ENCODE data around the gene ZRANB3.

Gene ZRANB3

GRCh38 chr2:135335256-135335655, 195.8 kb downstream of the ZRANB3 start:
- H3K4me1 ChIP-seq (ENCODE audit: insufficient read depth, low read length, severe bottlenecking): no peaks in the 10 kb centered on the region
- H3K9ac ChIP-seq (ENCODE audit: low read length): no peak overlapping the region
- no peaks in the 10 kb centered on the region for H3K27me3 ChIP-seq (ENCODE audit: insufficient read depth, low read length)
- no peak for TF ChIP-seq EZH2 (IDR thresholded peaks at IDR 0.05; ENCODE audit: borderline replicate concordance, low read length)
- TF ChIP-seq CTCF (IDR thresholded peaks at IDR 0.05; ENCODE audit: low read length): no peak
- H3K4me3 ChIP-seq (ENCODE audit: low read depth, low read length, poor library complexity, severe bottlenecking): no peak overlapping the region
- no peaks in the 10 kb centered on the region for H4K20me1 ChIP-seq (ENCODE audit: insufficient read depth, low read length)
- H3K36me3 ChIP-seq (ENCODE audit: insufficient read depth, low read length): no peaks in the 10 kb centered on the region
- H3F3A ChIP-seq (ENCODE audit: insufficient read depth, low read length): no peaks in the 10 kb centered on the region
- H2AFZ ChIP-seq (ENCODE audit: low read length): no peak overlapping the region
- no peak overlapping the region for H3K4me2 ChIP-seq (ENCODE audit: low read length)
- H3K9me3 ChIP-seq (ENCODE audit: low read length): peaks cover 3% of the 10 kb centered on the region; the same call in 1 of the 2 replicates
- no peaks in the 10 kb centered on the region for H3K79me2 ChIP-seq (ENCODE audit: insufficient read depth, low read length)
- no peak overlapping the region for H3K27ac ChIP-seq (ENCODE audit: low read depth, low read length, poor library complexity, severe bottlenecking)
- H3K9me2 ChIP-seq (ENCODE audit: low read depth, low read length): no peaks in the 10 kb centered on the region

GRCh38 chr2:135327146-135327545, 203.9 kb downstream of the ZRANB3 start:
- no peaks in the 10 kb centered on the region for H3K79me2 ChIP-seq (ENCODE audit: insufficient read depth, low read length)
- no peak overlapping the region for H3K4me2 ChIP-seq (ENCODE audit: low read length)
- H3K9ac ChIP-seq (ENCODE audit: low read length): no peak overlapping the region
- no peaks in the 10 kb centered on the region for H3K27me3 ChIP-seq (ENCODE audit: insufficient read depth, low read length)
- no peak overlapping the region for H3K27ac ChIP-seq (ENCODE audit: low read depth, low read length, poor library complexity, severe bottlenecking)
- H3F3A ChIP-seq (ENCODE audit: insufficient read depth, low read length): no peaks in the 10 kb centered on the region
- no peaks in the 10 kb centered on the region for H3K9me2 ChIP-seq (ENCODE audit: low read depth, low read length)
- no peaks in the 10 kb centered on the region for H3K9me3 ChIP-seq (ENCODE audit: low read length)
- no peaks in the 10 kb centered on the region for H3K36me3 ChIP-seq (ENCODE audit: insufficient read depth, low read length)
- no peaks in the 10 kb centered on the region for H4K20me1 ChIP-seq (ENCODE audit: insufficient read depth, low read length)
- no peaks in the 10 kb centered on the region for H3K4me1 ChIP-seq (ENCODE audit: insufficient read depth, low read length, severe bottlenecking)
- TF ChIP-seq EZH2 (IDR thresholded peaks at IDR 0.05; ENCODE audit: borderline replicate concordance, low read length) (no peak), CTCF (IDR thresholded peaks at IDR 0.05; ENCODE audit: low read length) (no peak)
- H3K4me3 ChIP-seq (ENCODE audit: low read depth, low read length, poor library complexity, severe bottlenecking): no peak overlapping the region
- no peak overlapping the region for H2AFZ ChIP-seq (ENCODE audit: low read length)

GRCh38 chr2:135320465-135321355, 210.3 kb downstream of the ZRANB3 start:
- Histone ChIP-seq H3K4me2 (ENCODE audit: low read length) (no peak overlapping the region), H3K9me2 (ENCODE audit: low read depth, low read length) (no peaks in the 10 kb centered on the region), H3F3A (ENCODE audit: insufficient read depth, low read length) (no peaks in the 10 kb centered on the region), H3K27me3 (ENCODE audit: insufficient read depth, low read length) (no peaks in the 10 kb centered on the region), H3K36me3 (ENCODE audit: insufficient read depth, low read length) (no peaks in the 10 kb centered on the region), H4K20me1 (ENCODE audit: insufficient read depth, low read length) (no peaks in the 10 kb centered on the region), H3K4me1 (ENCODE audit: insufficient read depth, low read length, severe bottlenecking) (no peaks in the 10 kb centered on the region), H2AFZ (ENCODE audit: low read length) (no peak overlapping the region), H3K4me3 (ENCODE audit: low read depth, low read length, poor library complexity, severe bottlenecking) (no peak overlapping the region), H3K79me2 (ENCODE audit: insufficient read depth, low read length) (no peaks in the 10 kb centered on the region), H3K27ac (ENCODE audit: low read depth, low read length, poor library complexity, severe bottlenecking) (no peak overlapping the region), H3K9me3 (ENCODE audit: low read length) (no peaks in the 10 kb centered on the region), H3K9ac (ENCODE audit: low read length) (no peak overlapping the region)
- no peak for TF ChIP-seq EZH2 (IDR thresholded peaks at IDR 0.05; ENCODE audit: borderline replicate concordance, low read length)
- TF ChIP-seq CTCF (IDR thresholded peaks at IDR 0.05; ENCODE audit: low read length): no peak

Data from OCI-LY1 (cell line).